HepG2 (cell line): Measurements from ENCODE around the gene PIEZO1. TPM values are rescaled to one million over a fixed set of nuclear protein-coding genes. Genes with fewer than 3 reads are reported as not detected.

Source experiments
- ARID4A ChIP-seq: sonication (generic); formaldehyde crosslinking; IDR thresholded peaks from 2 replicates; pipeline ENCODE4 v1.5.0; 2020; ENCODE audit warnings: mild to moderate bottlenecking, missing genetic modification reagents, borderline replicate concordance
- ATF4 ChIP-seq, 2 experiments: fragments of 450-650 bp in 1 of 2; sonication (generic) in 1 of 2; formaldehyde crosslinking; IDR thresholded peaks; 2 replicates each; pipeline versions ENCODE4 v1.5.0 to v1.8.0; 2020 to 2022; ENCODE audit warnings: mild to moderate bottlenecking in 1 of 2, missing genetic modification reagents in 1 of 2
- CBX5 ChIP-seq: sonication (generic); formaldehyde crosslinking; IDR thresholded peaks from 2 replicates; pipeline ENCODE4 v1.4.0; 2020; ENCODE audit warnings: missing genetic modification reagents, borderline replicate concordance
- FOXK1 ChIP-seq: sonication (generic); formaldehyde crosslinking; IDR thresholded peaks from 2 replicates; pipeline ENCODE4 v1.4.0; 2020; ENCODE audit warnings: low read depth, missing genetic modification reagents, borderline replicate concordance
- IKZF4 ChIP-seq: sonication (generic); formaldehyde crosslinking; IDR thresholded peaks from 2 replicates; pipeline ENCODE4 v1.5.1; 2020; ENCODE audit warnings: borderline replicate concordance, mild to moderate bottlenecking, low read depth, missing genetic modification reagents; ENCODE audit errors: not compliant biosample characterization
- JUNB ChIP-seq: sonication (generic); formaldehyde crosslinking; IDR thresholded peaks from 2 replicates; pipeline ENCODE4 v1.8.0; 2022; ENCODE audit warnings: missing genetic modification reagents, mild to moderate bottlenecking, borderline replicate concordance
- KAT7 ChIP-seq: IDR thresholded peaks from 2 replicates; pipeline ENCODE4 v1.6.1; 2018; ENCODE audit warnings: borderline replicate concordance, missing compliant biosample characterization
- RELA ChIP-seq: sonication (generic); formaldehyde crosslinking; IDR thresholded peaks from 2 replicates; pipeline ENCODE4 v1.4.0; 2020; ENCODE audit warnings: missing genetic modification reagents
- REXO4 ChIP-seq: sonication (generic); formaldehyde crosslinking; IDR thresholded peaks from 2 replicates; pipeline ENCODE4 v1.8.0; 2022; ENCODE audit warnings: missing genetic modification reagents, mild to moderate bottlenecking, borderline replicate concordance
- SNRNP70 ChIP-seq: fragments of 200-400 bp; formaldehyde crosslinking; IDR thresholded peaks from 2 replicates; pipeline ENCODE4 v1.6.1; 2017; ENCODE audit warnings: mild to moderate bottlenecking, low read depth, low read length, moderate library complexity
- STAT6 ChIP-seq: sonication (generic); formaldehyde crosslinking; IDR thresholded peaks from 2 replicates; pipeline ENCODE4 v1.4.0; 2020; ENCODE audit warnings: missing genetic modification reagents, mild to moderate bottlenecking, borderline replicate concordance
- TEAD3 ChIP-seq: optimal IDR thresholded peaks from 2 replicates; pipeline ENCODE3; 2016; ENCODE audit warnings: borderline replicate concordance
- ZBTB42 ChIP-seq: sonication (generic); formaldehyde crosslinking; IDR thresholded peaks from 2 replicates; pipeline ENCODE4 v1.5.0; 2020; ENCODE audit warnings: mild to moderate bottlenecking, missing genetic modification reagents
- ZFP36 ChIP-seq: fragments of 150-350 bp; IDR thresholded peaks from 2 replicates; pipeline ENCODE4 v1.6.1; 2018; ENCODE audit warnings: borderline replicate concordance, low read length, low read depth; ENCODE audit not compliant: partially characterized antibody
- ZNF7 ChIP-seq: IDR thresholded peaks from 2 replicates; pipeline ENCODE4 v1.6.1; 2016; ENCODE audit warnings: missing biosample characterization, missing genetic modification reagents
- ZNF737 ChIP-seq: sonication (generic); formaldehyde crosslinking; IDR thresholded peaks from 2 replicates; pipeline ENCODE4 v1.5.0; 2020; ENCODE audit warnings: missing genetic modification reagents, mild to moderate bottlenecking, borderline replicate concordance
- ZNF766 ChIP-seq: sonication (generic); formaldehyde crosslinking; IDR thresholded peaks from 2 replicates; pipeline ENCODE4 v1.5.0; 2020; ENCODE audit warnings: missing genetic modification reagents, borderline replicate concordance
- polyA plus RNA-seq, 8 experiments: library from polyadenylated mRNA; depleted of rRNA in 3 of 8; stranded (reverse) in 7 of 8; unstranded in 1 of 8; fragments of >200 nt; fragmentation: Illumina TruSeq in 4 of 8; extraction: Trizol in 4 of 8; gene quantifications; 2 replicates each; pipeline versions ENCODE4 v1.2.1 to v1.2.3, GENCODE V29; 2011 to 2016; ENCODE audit warnings: low read depth in 4 of 8, missing spikeins in 1 of 8, mixed read lengths in 1 of 8; ENCODE audit not compliant: insufficient read depth in 1 of 8
- total RNA-seq, 5 experiments: library from RNA; depleted of rRNA; stranded (reverse); fragments of >200 nt; fragmentation: Illumina TruSeq; extraction: Trizol; gene quantifications; 2 replicates each; pipeline ENCODE4 v1.2.3, GENCODE V29; 2016; ENCODE audit warnings: low read depth in 1 of 5
- TF ChIP-seq, protein P1 (sequence below): fragments of 450-650 bp; IDR thresholded peaks from 2 replicates; pipeline ENCODE4 v1.6.1; 2017
- TF ChIP-seq, protein P2 (sequence below): sonication (generic); formaldehyde crosslinking; IDR thresholded peaks from 2 replicates; pipeline ENCODE4 v1.5.0; 2020; ENCODE audit warnings: missing genetic modification reagents, mild to moderate bottlenecking, borderline replicate concordance

Gene PIEZO1
- total and polyA plus RNA-seq, 2 of the 13 experiments (the other 11 are each of a cell fraction or from before 2014, with no cell fraction given) = 67.9 to 85.0 TPM

GRCh38 chr16:88759245-88759975, 25.6 kb downstream of the PIEZO1 start (continued):
- TF ChIP-seq STAT6 (peak; percentile 57; the same call in 1 of the 2 replicates), SNRNP70 (no peak), ZNF7 (no peak), ATF4 (CRISPR knock-in tag; IDR thresholded peaks at IDR 0.05) (no peak), RELA (CRISPR knock-in tag) (0 out of 2 replicates have a peak, but pooled peaks have one; percentile 29), KAT7 (CRISPR knock-in tag) (0 out of 2 replicates have a peak, but pooled peaks have one; percentile 31), FOXK1 (CRISPR knock-in tag) (peak; percentile 54), ZNF737 (CRISPR knock-in tag) (no peak), CBX5 (CRISPR knock-in tag) (peak; percentile 71; the same call in 1 of the 2 replicates), JUNB (CRISPR knock-in tag) (no peak), TEAD3 (peak; percentile 81), ZBTB42 (CRISPR knock-in tag) (no peak), ARID4A (CRISPR knock-in tag) (peak; percentile 91), REXO4 (no peak), ZNF766 (CRISPR knock-in tag) (0 out of 2 replicates have a peak, but pooled peaks have one; percentile 67), ZFP36 (peak; percentile 45), IKZF4 (CRISPR knock-in tag) (no peak)
- TF ChIP-seq, protein P1, sequence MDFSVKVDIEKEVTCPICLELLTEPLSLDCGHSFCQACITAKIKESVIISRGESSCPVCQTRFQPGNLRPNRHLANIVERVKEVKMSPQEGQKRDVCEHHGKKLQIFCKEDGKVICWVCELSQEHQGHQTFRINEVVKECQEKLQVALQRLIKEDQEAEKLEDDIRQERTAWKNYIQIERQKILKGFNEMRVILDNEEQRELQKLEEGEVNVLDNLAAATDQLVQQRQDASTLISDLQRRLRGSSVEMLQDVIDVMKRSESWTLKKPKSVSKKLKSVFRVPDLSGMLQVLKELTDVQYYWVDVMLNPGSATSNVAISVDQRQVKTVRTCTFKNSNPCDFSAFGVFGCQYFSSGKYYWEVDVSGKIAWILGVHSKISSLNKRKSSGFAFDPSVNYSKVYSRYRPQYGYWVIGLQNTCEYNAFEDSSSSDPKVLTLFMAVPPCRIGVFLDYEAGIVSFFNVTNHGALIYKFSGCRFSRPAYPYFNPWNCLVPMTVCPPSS = no peak
- TF ChIP-seq, protein P2, sequence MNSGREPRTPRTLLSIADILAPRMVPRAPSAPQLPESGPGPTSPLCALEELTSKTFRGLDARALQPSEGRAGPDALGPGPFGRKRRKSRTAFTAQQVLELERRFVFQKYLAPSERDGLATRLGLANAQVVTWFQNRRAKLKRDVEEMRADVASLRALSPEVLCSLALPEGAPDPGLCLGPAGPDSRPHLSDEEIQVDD = no peak
